Breast epithelium (tissue), 3 donors: ENCODE data around the gene KLF17.

Source experiments
- CTCF ChIP-seq, 3 donors: fragments of 450-650 bp; IDR thresholded peaks; one replicate each; pipeline ENCODE4 v1.5.1; 2016 to 2017; ENCODE audit warnings: antibody characterized with exemption in 3 of 3, mild to moderate bottlenecking in 3 of 3, moderate library complexity in 3 of 3
- POLR2A ChIP-seq: fragments of 450-650 bp; IDR thresholded peaks from one replicate; pipeline ENCODE4 v1.6.1; 2016; ENCODE audit warnings: antibody characterized with exemption, mild to moderate bottlenecking, moderate library complexity
- POLR2AphosphoS5 ChIP-seq, 3 donors: sonication (generic); formaldehyde crosslinking; IDR thresholded peaks; one replicate each; pipeline ENCODE4 v1.6.1; 2017; ENCODE audit warnings: antibody characterized with exemption in 3 of 3

GRCh38 chr1:44112486-44112885 is 6.1 kb upstream of the KLF17 start:
- TF ChIP-seq CTCF (IDR thresholded peaks at IDR 0.05) (no peak), POLR2A (no peak), POLR2AphosphoS5 (IDR thresholded peaks at IDR 0.05) (no peak)
